ENCODE data around the gene CDC37L1.

GRCh38 chr9:4700091-4700490, 20.7 kb downstream of the CDC37L1 start:
- TF ChIP-seq, protein P1, sequence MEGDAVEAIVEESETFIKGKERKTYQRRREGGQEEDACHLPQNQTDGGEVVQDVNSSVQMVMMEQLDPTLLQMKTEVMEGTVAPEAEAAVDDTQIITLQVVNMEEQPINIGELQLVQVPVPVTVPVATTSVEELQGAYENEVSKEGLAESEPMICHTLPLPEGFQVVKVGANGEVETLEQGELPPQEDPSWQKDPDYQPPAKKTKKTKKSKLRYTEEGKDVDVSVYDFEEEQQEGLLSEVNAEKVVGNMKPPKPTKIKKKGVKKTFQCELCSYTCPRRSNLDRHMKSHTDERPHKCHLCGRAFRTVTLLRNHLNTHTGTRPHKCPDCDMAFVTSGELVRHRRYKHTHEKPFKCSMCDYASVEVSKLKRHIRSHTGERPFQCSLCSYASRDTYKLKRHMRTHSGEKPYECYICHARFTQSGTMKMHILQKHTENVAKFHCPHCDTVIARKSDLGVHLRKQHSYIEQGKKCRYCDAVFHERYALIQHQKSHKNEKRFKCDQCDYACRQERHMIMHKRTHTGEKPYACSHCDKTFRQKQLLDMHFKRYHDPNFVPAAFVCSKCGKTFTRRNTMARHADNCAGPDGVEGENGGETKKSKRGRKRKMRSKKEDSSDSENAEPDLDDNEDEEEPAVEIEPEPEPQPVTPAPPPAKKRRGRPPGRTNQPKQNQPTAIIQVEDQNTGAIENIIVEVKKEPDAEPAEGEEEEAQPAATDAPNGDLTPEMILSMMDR (optimal IDR thresholded peaks at IDR 0.05 in 1 of 3, IDR thresholded peaks at IDR 0.05 in 1 of 3, conservative IDR thresholded peaks at IDR 0.05 in 1 of 3; ENCODE audit: extremely low read depth in 1 of 3, insufficient read depth in 2 of 3, low read length in 3 of 3) = no peak
- no peak for TF ChIP-seq EZH2 (IDR thresholded peaks at IDR 0.05; ENCODE audit: low read length)
